Peyer's patch (tissue), 4 donors: ENCODE data around the gene COG2.

Source experiments
- CTCF ChIP-seq, 6 experiments: fragments of 450-650 bp in 4 of 6; fragments of 200-600 bp in 2 of 6; sonication (generic) in 1 of 6; IDR thresholded peaks; one replicate each; pipeline ENCODE4 v1.5.1; 2017 to 2019; ENCODE audit warnings: antibody characterized with exemption in 6 of 6, mild to moderate bottlenecking in 3 of 6, moderate library complexity in 1 of 6
- POLR2A ChIP-seq, 2 donors: fragments of 450-650 bp; IDR thresholded peaks; one replicate each; pipeline ENCODE4 v1.5.1; 2017; ENCODE audit warnings: antibody characterized with exemption in 2 of 2, mild to moderate bottlenecking in 2 of 2, moderate library complexity in 2 of 2

- TF ChIP-seq CTCF (IDR thresholded peaks at IDR 0.05) (no peak), POLR2A (IDR thresholded peaks at IDR 0.05) (no peak)
Observed at GRCh38 chr1:230680300-230681025, 38.2 kb downstream of the COG2 start.
